Lung (tissue), 12 donors: ENCODE data around the gene ITGB2. TPM values are rescaled to one million over a fixed set of nuclear protein-coding genes. Genes with fewer than 3 reads are reported as not detected.
A peak's percentile ranks its signal among the peaks of the same experiment; 100 is the strongest.

Experiments
- ATAC-seq: fragments of 200-7000 bp; cut with Tn5 transposase; one replicate; pipeline ENCODE4 v1.9.1; 2020; ENCODE audit warnings: moderate number of reproducible peaks; ENCODE audit not compliant: insufficient read depth, low FRiP score
- DNase-seq, 3 donors: peaks; one replicate each; pipeline ENCODE4 v3.0.0-alpha.2; 2013 to 2017
- H3K27ac ChIP-seq, 2 donors: one replicate each; pipeline ENCODE4 v1.5.1; 2013; ENCODE audit warnings: mild to moderate bottlenecking in 2 of 2, moderate library complexity in 2 of 2, control low read depth in 1 of 2, inconsistent platforms in 1 of 2, low read depth in 1 of 2, low read length in 1 of 2
- H3K27me3 ChIP-seq, 3 donors: one replicate each; pipeline ENCODE4 v1.5.1; 2013; ENCODE audit warnings: low read length in 2 of 3; ENCODE audit not compliant: control insufficient read depth in 3 of 3, insufficient read depth in 3 of 3
- H3K36me3 ChIP-seq, 4 donors: one replicate each; pipeline ENCODE4 v1.5.1; 2013; ENCODE audit warnings: low read length in 4 of 4, mild to moderate bottlenecking in 1 of 4, moderate library complexity in 1 of 4; ENCODE audit not compliant: control insufficient read depth in 4 of 4, insufficient read depth in 4 of 4
- H3K4me1 ChIP-seq, 5 donors: one replicate each; pipeline ENCODE4 v1.5.1; 2013; ENCODE audit warnings: low read length in 5 of 5, mild to moderate bottlenecking in 2 of 5, moderate library complexity in 1 of 5; ENCODE audit not compliant: control insufficient read depth in 5 of 5, insufficient read depth in 5 of 5
- H3K4me3 ChIP-seq: one replicate; pipeline ENCODE4 v1.5.1; 2013; ENCODE audit warnings: mild to moderate bottlenecking, control low read depth, moderate library complexity
- H3K9ac ChIP-seq, 2 donors: one replicate each; pipeline ENCODE4 v1.5.1; 2013; ENCODE audit warnings: low read length in 2 of 2, control low read depth in 1 of 2; ENCODE audit not compliant: insufficient read depth in 1 of 2
- H3K9me3 ChIP-seq, 4 donors: one replicate each; pipeline ENCODE4 v1.5.1; 2013; ENCODE audit warnings: low read length in 3 of 4, mild to moderate bottlenecking in 1 of 4, moderate library complexity in 1 of 4; ENCODE audit not compliant: control insufficient read depth in 4 of 4, insufficient read depth in 3 of 4
- CTCF ChIP-seq: IDR thresholded peaks from 2 replicates; pipeline ENCODE4 v1.5.1; 2012; ENCODE audit warnings: mild to moderate bottlenecking; ENCODE audit errors: control extremely low read depth, extremely low read depth
- WGBS, 2 donors: extraction: QIAGEN DNeasy Blood & Tissue Kit; methylation state at CpG; one replicate each; pipeline ENCODE4 v1.1.7; 2013; 5-methylcytosine and 5-hydroxymethylcytosine counted together
- polyA plus RNA-seq, 2 donors: library from polyadenylated mRNA; stranded (reverse); fragments of 200-250 nt; gene quantifications; one replicate each; pipeline ENCODE4 v1.2.1, GENCODE V29; 2013
- total RNA-seq, 2 donors: library from RNA; depleted of rRNA in 1 of 2; stranded (reverse); fragments of >200 nt in 1 of 2; gene quantifications; one replicate each; pipeline ENCODE4 v1.2.1, GENCODE V29; 2014 to 2021
- donor health status: control.
- donor health status: control.
- donor health status: Bipolar disorder and iron deficiency.
- donor health status: healthy.
- donor health status: DM: yes; HTN: yes; CAD: no.

The ITGB2 gene
- total and polyA plus RNA-seq, 4 donors = 52.9 to 376 (median 187) TPM

GRCh38 chr21:44836666-44837471 is 83.8 kb downstream of the ITGB2 start:
- Histone ChIP-seq H3K9ac (no peak overlapping the region), H3K4me1 (peaks cover 0 to 6% (median 4%) of the 10 kb centered on the region in 5 donors), H3K27ac (no peak overlapping the region), H3K36me3 (no peaks in the 10 kb centered on the region), H3K27me3 (no peaks in the 10 kb centered on the region), H3K4me3 (no peak overlapping the region), H3K9me3 (no peaks in the 10 kb centered on the region)
- ATAC-seq (no peak), DNase-seq (peak; percentile 30 to 63 (median 46))
- WGBS, 2 donors = 73 to 82% methylated on average over 37 of the region's 37 CpGs
- TF ChIP-seq CTCF = no peak

GRCh38 chr21:44836349-44836665 is 84.4 kb downstream of the ITGB2 start:
- no peak for TF ChIP-seq CTCF
- peaks cover 0 to 6% (median 4%) of the 10 kb centered on the region in 5 donors for H3K4me1 ChIP-seq

More at GRCh38 chr21:44836349-44836665, 84.4 kb downstream of the ITGB2 start:
- WGBS, 2 donors = 46 to 91% methylated on average over 3 of the region's 3 CpGs
- H3K9me3 ChIP-seq = no peaks in the 10 kb centered on the region
- H3K27ac ChIP-seq = no peak overlapping the region
- DNase-seq (no peak), ATAC-seq (no peak)
- H3K36me3 ChIP-seq = no peaks in the 10 kb centered on the region
- no peak overlapping the region for H3K4me3 ChIP-seq
- no peaks in the 10 kb centered on the region for H3K27me3 ChIP-seq
- H3K9ac ChIP-seq = no peak overlapping the region

Other genes with a start within 250 kb of the ITGB2 start
- gene KRTAP12-1, start 238.7 kb downstream of the ITGB2 start, total RNA-seq = not detected
- not detected for gene KRTAP12-1, start 238.7 kb downstream of the ITGB2 start, polyA plus RNA-seq
- not detected for gene KRTAP10-12, start 223.7 kb downstream of the ITGB2 start, total RNA-seq
- gene KRTAP10-12, start 223.7 kb downstream of the ITGB2 start, polyA plus RNA-seq = not detected
- 1 to 10 TPM in 1 of 2 donors, under 1 TPM in 1; 0.43 to 2.1 TPM for gene TSPEAR, start 209.3 kb downstream of the ITGB2 start, total RNA-seq
- under 1 TPM; 0.02 to 0.12 TPM for gene TSPEAR, start 209.3 kb downstream of the ITGB2 start, polyA plus RNA-seq
- 10 to 100 TPM; 87.0 to 93.2 TPM for gene UBE2G2, start 119.1 kb downstream of the ITGB2 start, total RNA-seq
- gene UBE2G2, start 119.1 kb downstream of the ITGB2 start, polyA plus RNA-seq = 10 to 100 TPM; 35.6 to 48.0 TPM
- gene SUMO3, start 102.8 kb downstream of the ITGB2 start, total RNA-seq = 10 to 100 TPM; 45.5 to 86.5 TPM
- 10 to 100 TPM; 40.4 to 96.4 TPM for gene SUMO3, start 102.8 kb downstream of the ITGB2 start, polyA plus RNA-seq
- gene PTTG1IP, start 47.2 kb downstream of the ITGB2 start, total RNA-seq = 100 to 1,000 TPM; 243 to 247 TPM
- gene PTTG1IP, start 47.2 kb downstream of the ITGB2 start, polyA plus RNA-seq = 100 to 1,000 TPM; 139 to 209 TPM
- gene SLX9, start 19.1 kb upstream of the ITGB2 start, total RNA-seq = 10 to 100 TPM; 10.3 to 36.9 TPM
- 10 to 100 TPM; 23.9 to 30.1 TPM for gene SLX9, start 19.1 kb upstream of the ITGB2 start, polyA plus RNA-seq
- gene ADARB1, start 153.7 kb upstream of the ITGB2 start, total RNA-seq = 10 to 100 TPM; 40.9 to 47.7 TPM
- 10 to 100 TPM; 13.4 to 24.3 TPM for gene ADARB1, start 153.7 kb upstream of the ITGB2 start, polyA plus RNA-seq